IPS-18a (cell line): ENCODE data around the gene PRRC2A.

Experiments
- H3K27ac ChIP-seq: one replicate; pipeline ENCODE4 v1.5.1; 2013; ENCODE audit warnings: low read length
- H3K27me3 ChIP-seq: one replicate; pipeline ENCODE4 v1.6.1; 2013; ENCODE audit warnings: mild to moderate bottlenecking, low read length; ENCODE audit not compliant: control insufficient read depth, insufficient read depth
- H3K36me3 ChIP-seq: one replicate; pipeline ENCODE4 v1.6.1; 2013; ENCODE audit warnings: low read depth, low read length; ENCODE audit not compliant: control insufficient read depth
- H3K4me1 ChIP-seq: one replicate; pipeline ENCODE4 v1.6.1; 2013; ENCODE audit warnings: low read depth, low read length; ENCODE audit not compliant: control insufficient read depth
- H3K4me3 ChIP-seq: one replicate; pipeline ENCODE4 v1.5.1; 2013; ENCODE audit warnings: low read length
- H3K9ac ChIP-seq: one replicate; pipeline ENCODE4 v1.6.1; 2013; ENCODE audit warnings: mild to moderate bottlenecking, low read length, moderate library complexity
- H3K9me3 ChIP-seq: one replicate; pipeline ENCODE4 v1.6.1; 2013; ENCODE audit warnings: low read depth, low read length; ENCODE audit not compliant: control insufficient read depth

Gene PRRC2A

GRCh38 chr6:31579119-31579505 lies 41.4 kb upstream of the PRRC2A start:
- Histone ChIP-seq H3K4me3 (no peak overlapping the region), H3K4me1 (peaks cover 14% of the 10 kb centered on the region), H3K36me3 (no peaks in the 10 kb centered on the region), H3K27ac (no peak overlapping the region), H3K9ac (no peak overlapping the region), H3K27me3 (peaks cover 28% of the 10 kb centered on the region), H3K9me3 (no peaks in the 10 kb centered on the region)

GRCh38 chr6:31579546-31580437 lies 40.7 kb upstream of the PRRC2A start:
- peak overlapping the region; percentile 91 for H3K4me3 ChIP-seq
- H3K9ac ChIP-seq: no peak overlapping the region
- no peak overlapping the region for H3K27ac ChIP-seq
- H3K4me1 ChIP-seq: peaks cover 14% of the 10 kb centered on the region
- no peaks in the 10 kb centered on the region for H3K36me3 ChIP-seq
- H3K9me3 ChIP-seq: no peaks in the 10 kb centered on the region
- H3K27me3 ChIP-seq: peaks cover 28% of the 10 kb centered on the region

DNA sequence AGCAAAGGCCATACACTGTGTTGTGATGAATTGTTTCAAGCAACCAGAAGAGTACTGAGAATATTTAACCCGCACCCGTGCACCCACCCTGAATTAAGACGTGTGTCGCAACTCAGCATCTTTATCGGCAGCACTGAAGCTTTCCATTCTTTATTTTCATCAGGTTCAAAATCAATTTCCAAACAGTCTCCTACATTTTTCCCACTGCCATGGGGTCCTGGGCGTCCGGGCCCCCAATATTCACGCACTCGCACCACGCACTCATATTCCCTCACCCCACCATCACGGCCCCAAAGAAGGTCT lies 40.1 kb upstream of the PRRC2A start:
- H3K36me3 ChIP-seq: no peaks in the 10 kb centered on the region
- H3K4me3 ChIP-seq: peak overlapping the region; percentile 91
- H3K9ac ChIP-seq: no peak overlapping the region
- H3K27ac ChIP-seq: no peak overlapping the region
- peaks cover 28% of the 10 kb centered on the region for H3K27me3 ChIP-seq
- H3K9me3 ChIP-seq: no peaks in the 10 kb centered on the region
- peaks cover 14% of the 10 kb centered on the region for H3K4me1 ChIP-seq

GRCh38 chr6:31580807-31581433 lies 39.6 kb upstream of the PRRC2A start:
- peak overlapping the region; percentile 91 for H3K4me3 ChIP-seq
- no peak overlapping the region for H3K27ac ChIP-seq
- no peaks in the 10 kb centered on the region for H3K9me3 ChIP-seq
- H3K36me3 ChIP-seq: no peaks in the 10 kb centered on the region
- peaks cover 28% of the 10 kb centered on the region for H3K27me3 ChIP-seq
- peak overlapping the region; percentile 73 for H3K9ac ChIP-seq
- peaks cover 14% of the 10 kb centered on the region for H3K4me1 ChIP-seq

GRCh38 chr6:31581434-31582229 lies 38.9 kb upstream of the PRRC2A start:
- H3K4me3 ChIP-seq: peak overlapping the region; percentile 91
- H3K9ac ChIP-seq: peak overlapping the region; percentile 73
- H3K4me1 ChIP-seq: peaks cover 14% of the 10 kb centered on the region
- no peak overlapping the region for H3K27ac ChIP-seq
- H3K27me3 ChIP-seq: peaks cover 24% of the 10 kb centered on the region
- H3K9me3 ChIP-seq: no peaks in the 10 kb centered on the region
- H3K36me3 ChIP-seq: no peaks in the 10 kb centered on the region

- peaks cover 14% of the 10 kb centered on the region for H3K4me1 ChIP-seq
- no peaks in the 10 kb centered on the region for H3K9me3 ChIP-seq
- peak within 1 kb of the TSS; percentile 73 for H3K9ac ChIP-seq
- H3K36me3 ChIP-seq: no peaks in the 10 kb centered on the region
- peaks cover 23% of the 10 kb centered on the region for H3K27me3 ChIP-seq
- peak within 1 kb of the TSS; percentile 91 for H3K4me3 ChIP-seq
- H3K27ac ChIP-seq: no peak within 1 kb of the TSS
These were observed 38.3 kb upstream of the PRRC2A start, which contains the start of gene LTB for GRCh38 chr6:31582230-31582643. LTB (minus strand) TSS chr6:31582424; CDS start chr6:31582417, 7 bp downstream.

DNA sequence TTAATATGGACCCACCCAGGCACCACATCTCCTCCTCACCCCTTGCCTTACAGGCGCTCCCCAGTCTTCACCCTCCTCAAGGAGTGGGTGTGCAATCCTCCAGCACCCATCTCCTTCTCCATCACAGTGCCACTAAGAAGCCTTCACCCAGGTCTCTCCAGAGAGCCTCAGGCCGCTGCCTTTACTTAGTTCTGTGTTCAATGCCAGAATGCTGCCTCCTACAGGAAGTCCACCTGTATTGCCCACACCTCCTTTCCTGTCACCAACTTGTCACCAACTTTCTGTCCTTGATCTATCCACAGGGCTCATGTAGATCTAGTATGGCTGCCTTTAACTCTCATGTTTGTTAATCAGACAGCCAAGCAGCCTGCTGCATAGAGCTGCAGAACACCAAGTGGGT lies 35.0 kb upstream of the PRRC2A start:
- H3K9ac ChIP-seq: no peak overlapping the region
- no peaks in the 10 kb centered on the region for H3K9me3 ChIP-seq
- H3K27me3 ChIP-seq: peaks cover 14% of the 10 kb centered on the region
- H3K27ac ChIP-seq: no peak overlapping the region
- peaks cover 10% of the 10 kb centered on the region for H3K4me1 ChIP-seq
- H3K36me3 ChIP-seq: no peaks in the 10 kb centered on the region
- H3K4me3 ChIP-seq: no peak overlapping the region

DNA sequence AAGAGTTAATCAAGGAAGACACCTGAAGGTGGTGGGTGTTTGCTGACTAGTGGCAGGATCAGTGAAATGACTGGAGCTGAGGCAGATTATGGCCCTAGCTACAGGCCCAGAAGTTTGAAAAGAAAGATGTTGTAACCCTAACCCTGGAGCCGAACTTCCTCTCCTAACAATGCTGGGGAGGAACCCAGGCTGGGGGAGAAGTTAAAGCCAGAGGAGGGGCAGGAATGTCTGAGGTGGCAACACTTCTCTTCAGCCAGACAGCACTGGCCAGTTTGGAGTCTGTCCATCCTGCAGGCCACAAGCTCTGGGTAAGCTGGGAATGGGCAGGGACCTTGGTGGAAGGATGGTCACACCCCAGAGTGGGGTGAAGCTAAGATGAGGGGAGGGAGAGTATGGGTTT lies 34.5 kb upstream of the PRRC2A start, which contains the start of gene LST1:
TSS of gene LST1 (plus strand) at position 270 of the 400 bp plus-strand sequence. CDS start 1,023 bp downstream, outside the sequence.
- H3K27ac ChIP-seq: no peak within 1 kb of the TSS
- H3K4me1 ChIP-seq: peaks cover 8% of the 10 kb centered on the region
- no peaks in the 10 kb centered on the region for H3K36me3 ChIP-seq
- H3K27me3 ChIP-seq: peaks cover 11% of the 10 kb centered on the region
- no peak within 1 kb of the TSS for H3K9ac ChIP-seq
- no peaks in the 10 kb centered on the region for H3K9me3 ChIP-seq
- H3K4me3 ChIP-seq: no peak within 1 kb of the TSS

DNA sequence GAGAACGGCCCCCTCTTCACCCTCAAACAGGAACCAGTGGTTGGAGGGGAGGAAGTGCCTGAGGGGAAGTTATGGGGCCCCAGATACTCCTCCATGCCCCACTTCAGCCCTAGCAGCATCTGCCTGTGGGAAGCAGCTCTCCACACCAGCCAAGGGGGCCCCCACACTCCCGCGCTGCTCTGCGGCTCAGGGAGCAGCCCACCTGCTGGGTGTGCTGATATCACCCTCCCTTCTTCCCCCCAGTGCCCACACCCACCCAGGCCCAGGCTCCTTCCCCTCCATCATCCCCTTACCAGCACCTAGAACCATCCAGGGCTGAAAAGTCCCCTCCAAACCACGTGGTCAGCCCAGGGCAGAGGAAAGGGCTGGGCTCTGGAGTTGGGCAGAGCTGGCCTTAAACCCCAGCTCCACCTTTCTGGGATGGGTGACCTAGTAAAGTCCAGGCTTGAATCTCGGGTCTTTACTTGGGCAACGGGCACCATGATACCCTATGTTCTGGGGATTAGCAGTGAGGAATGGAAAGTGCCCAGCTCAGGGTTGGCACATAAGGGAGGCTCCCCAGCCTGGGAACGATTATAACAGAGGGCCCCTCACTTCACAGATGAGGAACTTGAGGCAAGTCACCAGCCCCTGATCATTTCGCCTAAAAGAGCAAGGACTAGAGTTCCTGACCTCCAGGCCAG lies 33.8 kb upstream of the PRRC2A start:
- Histone ChIP-seq H3K9me3 (no peaks in the 10 kb centered on the region), H3K36me3 (no peaks in the 10 kb centered on the region), H3K4me3 (no peak overlapping the region), H3K9ac (no peak overlapping the region), H3K27ac (no peak overlapping the region), H3K4me1 (peaks cover 8% of the 10 kb centered on the region), H3K27me3 (peaks cover 5% of the 10 kb centered on the region)

GRCh38 chr6:31587791-31588777 lies 32.4 kb upstream of the PRRC2A start:
- Histone ChIP-seq H3K9ac (no peak overlapping the region), H3K27ac (no peak overlapping the region), H3K4me1 (no peaks in the 10 kb centered on the region), H3K4me3 (no peak overlapping the region), H3K9me3 (no peaks in the 10 kb centered on the region), H3K36me3 (no peaks in the 10 kb centered on the region), H3K27me3 (no peaks in the 10 kb centered on the region)
